HepG2 (cell line): Measurements from ENCODE around the gene ZNF217. TPM values are rescaled to one million over a fixed set of nuclear protein-coding genes. Genes with fewer than 3 reads are reported as not detected.
A peak's percentile ranks its signal among the peaks of the same experiment; 100 is the strongest.

Source experiments
- GRHL1 ChIP-seq: sonication (generic); formaldehyde crosslinking; conservative IDR thresholded peaks from 2 replicates; pipeline ENCODE4 v1.8.0; 2022; ENCODE audit warnings: missing genetic modification reagents
- MAFK ChIP-seq, 2 experiments: IDR thresholded peaks in 1 of 2; conservative IDR thresholded peaks in 1 of 2; 2 replicates each; pipeline ENCODE4 v1.6.1; 2011; ENCODE audit warnings: improper control_type of control experiment in 2 of 2, low read length in 2 of 2
- MBD4 ChIP-seq: IDR thresholded peaks from 2 replicates; pipeline ENCODE4 v1.6.1; 2012; ENCODE audit warnings: low read length, inconsistent platforms, borderline replicate concordance
- MIER2 ChIP-seq: IDR thresholded peaks from 2 replicates; pipeline ENCODE4 v1.6.1; 2016; ENCODE audit warnings: missing biosample characterization, missing genetic modification reagents
- PAXIP1 ChIP-seq: sonication (generic); formaldehyde crosslinking; conservative IDR thresholded peaks from 2 replicates; pipeline ENCODE4 v1.4.0; 2020; ENCODE audit warnings: mild to moderate bottlenecking, missing genetic modification reagents, moderate library complexity
- PRPF4 ChIP-seq: fragments of 200-400 bp; formaldehyde crosslinking; IDR thresholded peaks from 2 replicates; pipeline ENCODE4 v1.6.1; 2016; ENCODE audit warnings: low read length, low read depth; ENCODE audit not compliant: poor library complexity, severe bottlenecking
- SRSF1 ChIP-seq: fragments of 200-400 bp; formaldehyde crosslinking; optimal IDR thresholded peaks from 2 replicates; pipeline ENCODE3; 2017; ENCODE audit warnings: mild to moderate bottlenecking, low read depth, low read length, moderate library complexity
- TCF7 ChIP-seq: sonication (generic); IDR thresholded peaks from 2 replicates; pipeline ENCODE4 v1.6.1; 2016; ENCODE audit warnings: antibody characterized with exemption, low read depth
- ZNF160 ChIP-seq: sonication (generic); formaldehyde crosslinking; IDR thresholded peaks from 2 replicates; pipeline ENCODE4 v1.8.0; 2022; ENCODE audit warnings: mild to moderate bottlenecking, inconsistent platforms, missing genetic modification reagents
- ZNF276 ChIP-seq: sonication (generic); formaldehyde crosslinking; IDR thresholded peaks from 2 replicates; pipeline ENCODE4 v1.4.0; 2020; ENCODE audit warnings: mild to moderate bottlenecking, low read depth, missing genetic modification reagents
- ZNF484 ChIP-seq: sonication (generic); formaldehyde crosslinking; IDR thresholded peaks from 2 replicates; pipeline ENCODE4 v1.5.1; 2020; ENCODE audit warnings: mild to moderate bottlenecking, low read depth, missing genetic modification reagents, borderline replicate concordance
- polyA plus RNA-seq, 8 experiments: library from polyadenylated mRNA; depleted of rRNA in 3 of 8; stranded (reverse) in 7 of 8; unstranded in 1 of 8; fragments of >200 nt; fragmentation: Illumina TruSeq in 4 of 8; extraction: Trizol in 4 of 8; gene quantifications; 2 replicates each; pipeline versions ENCODE4 v1.2.1 to v1.2.3, GENCODE V29; 2011 to 2016; ENCODE audit warnings: low read depth in 4 of 8, missing spikeins in 1 of 8, mixed read lengths in 1 of 8; ENCODE audit not compliant: insufficient read depth in 1 of 8
- total RNA-seq, 5 experiments: library from RNA; depleted of rRNA; stranded (reverse); fragments of >200 nt; fragmentation: Illumina TruSeq; extraction: Trizol; gene quantifications; 2 replicates each; pipeline ENCODE4 v1.2.3, GENCODE V29; 2016; ENCODE audit warnings: low read depth in 1 of 5

ZNF217 gene
- total and polyA plus RNA-seq, 2 of the 13 experiments (the other 11 are each of a cell fraction or from before 2014, with no cell fraction given), result 22.3 to 29.8 TPM

GRCh38 chr20:53576586-53577318 is 16.9 kb downstream of the ZNF217 start (continued):
- 0 out of 2 replicates have a peak, but pooled peaks have one; percentile 7 for TF ChIP-seq PAXIP1 (CRISPR knock-in tag)
- no peak for TF ChIP-seq MIER2
- no peak for TF ChIP-seq SRSF1
- TF ChIP-seq GRHL1 (CRISPR knock-in tag), result no peak
- no peak for TF ChIP-seq PRPF4
- no peak for TF ChIP-seq ZNF276 (CRISPR knock-in tag)
- TF ChIP-seq TCF7, result no peak
- no peak for TF ChIP-seq ZNF484 (CRISPR knock-in tag)
- TF ChIP-seq ZNF160 (CRISPR knock-in tag), result no peak
- TF ChIP-seq MBD4, result no peak
- peak; percentile 95 to 98 for TF ChIP-seq MAFK (conservative IDR thresholded peaks at IDR 0.05 in 1 of 2, IDR thresholded peaks at IDR 0.05 in 1 of 2; ENCODE audit: low read length in 2 of 2)
